ENCODE data around the gene AMT. TPM values are rescaled to one million over a fixed set of nuclear protein-coding genes. Genes with fewer than 3 reads are reported as not detected.
A peak's percentile ranks its signal among the peaks of the same experiment; 100 is the strongest.

The AMT gene
- total RNA-seq, 1 experiment from 2014 or later, result 0.06 TPM

DNA sequence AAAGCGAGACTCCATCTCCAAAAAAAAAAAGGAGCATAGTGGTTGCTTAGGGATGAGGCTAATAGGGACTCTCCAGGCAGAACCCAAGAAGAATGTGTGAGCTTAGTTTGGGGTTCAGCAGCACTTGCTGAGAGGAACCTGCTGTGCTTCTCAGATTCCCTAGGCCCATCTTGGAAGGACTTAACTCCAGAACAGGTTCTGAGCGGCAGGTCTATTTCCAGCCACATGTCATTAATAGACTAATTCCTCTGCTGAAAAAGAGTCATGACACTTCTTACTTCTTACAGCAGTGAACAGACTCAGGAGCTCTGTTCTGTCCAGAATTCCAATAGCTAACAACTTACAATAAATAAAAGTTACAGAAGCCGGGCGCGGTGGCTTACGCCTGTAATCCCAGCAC, 33.0 kb downstream of the AMT start:
- DNase-seq (ENCODE audit: low read depth), result no peak

DNA sequence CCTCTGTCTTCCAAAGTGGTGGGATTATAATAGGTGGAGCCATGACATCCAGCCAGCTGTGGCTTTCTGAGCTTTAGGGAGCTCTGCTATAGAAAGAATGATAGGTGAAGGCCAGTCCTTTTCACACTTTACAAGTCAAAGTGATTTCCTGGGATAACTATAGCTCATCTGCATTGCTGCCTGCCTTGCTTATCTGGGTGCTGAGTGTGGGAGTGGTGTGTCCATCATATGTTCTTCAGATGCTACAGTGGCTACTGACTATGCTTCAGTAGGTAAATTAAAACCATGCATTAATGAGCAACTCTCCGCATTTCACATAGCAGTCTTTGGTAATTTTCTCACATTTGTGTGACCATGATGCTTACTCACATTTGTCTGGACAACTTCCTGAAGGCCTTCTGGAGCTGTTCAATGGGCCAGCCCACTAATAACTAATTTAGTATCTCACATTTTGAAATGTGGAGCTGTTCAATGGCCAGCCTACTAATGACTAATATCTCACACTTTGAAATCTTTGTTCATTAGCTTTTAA, 33.9 kb downstream of the AMT start:
- DNase-seq (ENCODE audit: low read depth), result no peak

DNA sequence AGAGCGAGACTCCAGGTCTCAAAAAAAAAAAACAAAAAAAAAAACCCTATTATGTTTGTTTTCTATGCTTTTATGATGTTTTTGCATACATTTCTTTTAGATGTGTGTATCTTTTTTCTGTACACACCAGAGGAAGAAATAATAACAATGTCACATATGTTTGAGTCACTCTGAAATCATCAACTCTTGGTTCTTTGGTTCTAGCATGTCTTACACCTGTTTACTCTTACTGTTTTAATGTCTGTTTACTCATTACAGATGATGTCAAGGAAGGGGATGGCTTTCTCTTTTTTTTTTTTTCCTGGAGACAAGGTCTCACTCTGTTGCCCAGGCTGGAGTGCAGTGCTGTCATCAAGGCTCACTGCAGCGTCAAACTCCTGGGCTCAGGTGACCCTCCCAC, 34.6 kb downstream of the AMT start:
- no peak for DNase-seq (ENCODE audit: low read depth)

DNA sequence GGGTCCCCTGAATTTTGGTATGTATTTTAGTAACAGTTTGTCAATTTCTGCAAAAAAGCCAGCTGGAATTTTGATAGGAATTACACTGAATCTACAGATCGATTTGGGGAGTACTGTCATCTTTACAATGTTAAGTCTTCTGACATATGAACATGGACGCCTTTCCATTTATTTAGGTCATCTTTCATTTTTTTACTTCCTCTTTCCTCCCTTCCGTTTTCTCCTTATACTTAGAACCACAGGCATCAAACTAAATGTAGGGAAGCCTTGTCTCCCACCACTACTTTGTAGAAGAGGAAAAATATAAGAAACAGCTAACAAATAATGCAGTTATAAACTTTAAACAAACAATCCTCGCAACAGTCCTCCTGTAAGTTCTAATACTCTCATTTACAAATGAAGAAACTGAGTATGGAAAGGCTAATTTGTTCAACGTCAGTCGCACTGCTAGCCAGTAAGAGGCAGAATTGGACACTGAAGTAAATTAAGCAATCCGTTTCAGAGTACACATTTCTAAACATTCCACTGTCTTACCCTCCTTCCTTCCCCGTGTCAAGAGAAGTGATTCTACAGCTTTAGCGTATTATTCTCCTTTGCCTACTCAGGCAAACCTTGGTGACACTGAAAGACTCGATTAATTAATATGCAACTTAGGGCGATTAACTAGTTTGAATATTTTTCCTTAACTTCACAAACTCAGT, 36.1 kb downstream of the AMT start:
- DNase-seq (ENCODE audit: low read depth), result no peak

DNA sequence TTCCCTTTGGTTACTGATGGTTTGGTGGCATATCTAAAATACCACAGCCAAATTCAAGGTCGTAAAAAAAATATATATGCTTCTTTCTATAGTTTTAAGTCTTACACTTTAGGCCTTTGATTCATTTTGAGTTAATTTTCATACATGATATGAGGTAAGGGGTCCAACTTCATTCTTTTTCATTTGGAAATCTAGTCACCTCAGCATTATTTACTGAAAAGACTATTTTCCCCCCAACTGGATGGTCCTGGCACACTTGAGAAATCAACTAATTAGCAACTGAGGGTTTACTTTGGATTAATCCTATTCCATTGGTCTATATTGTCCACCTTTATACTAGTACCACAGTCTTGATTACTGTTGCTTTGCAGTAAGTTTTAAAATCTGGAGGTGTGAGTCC, 36.7 kb downstream of the AMT start:
- DNase-seq (ENCODE audit: low read depth), result no peak

DNA sequence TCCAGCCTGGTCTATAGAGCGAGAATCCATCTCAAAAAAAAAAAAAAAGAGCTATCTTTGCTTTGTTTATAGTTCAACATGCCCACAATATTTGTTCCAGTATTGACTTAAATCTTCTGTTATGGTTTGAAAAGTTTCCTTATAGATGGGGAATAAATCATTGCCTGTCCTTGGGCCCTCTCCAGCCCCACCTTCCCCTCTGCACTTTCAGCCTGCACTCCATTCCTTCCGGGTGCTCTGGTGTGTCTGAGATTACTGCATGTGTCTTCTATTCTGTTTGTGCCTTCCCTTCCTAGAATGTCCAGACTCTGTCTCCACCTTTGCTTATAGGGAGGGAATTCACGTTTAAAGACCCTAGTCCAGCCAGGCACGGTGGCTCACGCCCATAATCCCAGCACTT, 38.9 kb downstream of the AMT start:
- DNase-seq (ENCODE audit: low read depth), result no peak

DNA sequence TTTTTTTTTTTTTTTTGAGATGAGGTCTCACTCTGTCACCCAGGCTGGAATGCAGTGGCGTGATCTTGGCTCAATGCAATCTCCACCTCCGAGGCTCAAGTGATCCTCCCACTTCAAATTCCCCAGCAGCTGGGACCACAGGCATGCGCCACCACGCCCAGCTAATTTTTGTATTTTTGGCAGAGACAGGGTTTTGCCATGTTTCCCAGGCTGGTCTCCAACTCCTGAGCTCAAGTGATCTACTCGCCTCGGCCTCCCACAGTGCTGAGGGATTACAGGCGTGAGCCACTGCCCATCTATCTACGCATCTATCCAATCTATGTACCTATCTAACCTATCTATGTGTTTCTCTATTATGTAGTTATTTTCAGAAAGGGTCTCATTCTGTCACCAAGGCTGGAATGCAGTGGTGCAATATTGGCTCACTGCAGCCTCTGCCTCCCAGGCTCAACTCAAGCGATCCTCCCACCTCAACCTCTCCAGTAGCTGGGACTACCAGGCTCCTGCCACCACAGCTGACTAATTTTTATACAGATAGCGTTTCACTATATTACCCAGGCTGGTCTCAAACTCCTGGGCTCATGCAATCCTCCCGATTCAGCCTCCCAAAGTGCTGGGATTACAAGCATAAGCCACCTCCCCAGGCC, 43.9 kb downstream of the AMT start:
- DNase-seq (ENCODE audit: low read depth), result peak; percentile 84

DNA sequence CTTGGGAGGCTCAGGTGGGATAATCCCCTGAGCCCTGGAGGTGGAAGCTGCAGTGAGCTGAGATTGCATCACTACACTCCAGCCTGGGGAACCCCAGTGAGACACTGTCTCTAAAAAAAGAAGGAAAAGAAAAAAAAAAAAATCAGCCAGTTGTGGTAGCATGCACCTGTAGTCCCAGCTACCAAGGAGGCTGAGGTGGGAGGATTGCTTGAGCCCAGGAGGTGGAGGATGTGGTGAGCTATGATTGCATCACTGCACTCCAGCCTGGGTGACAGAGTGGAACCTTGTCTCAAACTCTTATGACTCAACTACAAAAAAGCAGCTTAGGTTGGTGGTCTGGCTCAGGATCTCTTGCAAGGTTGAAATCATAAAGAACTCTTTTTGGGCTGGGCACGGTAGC, 44.8 kb downstream of the AMT start:
- DNase-seq (ENCODE audit: low read depth), result peak; percentile 75

DNA sequence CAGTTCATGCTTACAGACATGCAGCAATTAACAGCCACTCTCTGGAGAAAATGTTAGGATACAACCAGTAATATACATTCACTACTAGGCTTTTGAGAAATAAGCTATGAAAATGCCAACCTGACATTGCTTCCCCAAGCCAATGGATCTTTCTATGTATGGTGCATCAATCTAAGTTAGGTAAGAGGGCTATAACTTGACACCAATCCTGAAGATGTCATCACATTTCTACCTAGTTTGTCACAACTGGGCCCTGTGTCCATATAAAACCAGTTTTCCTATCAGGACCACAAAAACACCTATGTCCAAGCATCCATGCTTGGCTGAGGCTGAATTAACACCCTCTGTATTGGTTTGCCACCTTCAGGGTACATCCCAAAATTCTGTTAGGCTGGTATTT, 50.3 kb downstream of the AMT start:
- DNase-seq (ENCODE audit: low read depth), result no peak

DNA sequence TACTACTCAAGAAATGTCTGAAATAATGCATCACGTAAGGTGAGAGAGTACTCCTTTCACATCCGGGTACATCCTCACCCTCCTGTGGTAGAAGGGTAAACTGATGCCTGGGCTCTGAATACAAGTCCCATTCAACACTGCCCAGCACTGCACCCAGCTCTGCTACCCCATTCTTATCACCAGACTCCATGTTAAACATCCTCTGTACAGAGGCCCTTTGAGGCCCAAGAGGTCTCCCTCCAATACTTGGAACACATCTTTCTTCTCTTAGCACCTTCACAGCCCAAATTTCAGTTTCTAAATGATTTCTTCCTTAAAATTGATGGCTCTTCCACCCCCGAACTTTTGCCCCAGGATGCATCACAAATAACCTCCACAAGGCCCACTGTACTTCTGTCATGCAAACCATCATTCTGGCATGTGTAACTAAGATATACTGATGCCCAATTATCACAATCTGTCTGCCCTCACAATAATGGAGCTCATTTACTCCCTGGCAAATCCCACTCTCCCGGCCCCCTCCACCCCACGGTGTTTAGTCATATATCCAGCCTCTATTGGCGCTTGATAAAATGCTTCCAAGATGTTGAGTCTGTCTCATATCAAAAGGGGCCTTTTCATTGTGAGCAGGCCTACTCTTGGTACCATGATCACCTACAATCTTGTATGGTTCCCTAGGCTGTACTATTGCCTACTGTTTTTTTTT, 51.5 kb downstream of the AMT start:
- DNase-seq (ENCODE audit: low read depth), result no peak

Other genes with a start within 250 kb of the AMT start
- gene C3orf62, start 145.2 kb downstream of the AMT start, total RNA-seq (2014; rRNA removed; shearing (Covaris generic)), result 0.74 and 0.86 TPM in 2 replicates
- 8.9 and 10.2 TPM in 2 replicates for gene USP4, start 82.4 kb downstream of the AMT start, total RNA-seq (2014; rRNA removed; shearing (Covaris generic))
- 240 and 299 TPM in 2 replicates for gene GPX1, start 64.1 kb downstream of the AMT start, total RNA-seq (2014; rRNA removed; shearing (Covaris generic))
- 273 and 298 TPM in 2 replicates for gene RHOA, start 10.5 kb downstream of the AMT start, total RNA-seq (2014; rRNA removed; shearing (Covaris generic))
- 7.8 and 10.2 TPM in 2 replicates for gene TCTA, start 10.1 kb downstream of the AMT start, total RNA-seq (2014; rRNA removed; shearing (Covaris generic))
- gene NICN1, start 6.9 kb upstream of the AMT start, total RNA-seq (2014; rRNA removed; shearing (Covaris generic)), result 1.3 and 2.8 TPM in 2 replicates
- 20.8 and 27.7 TPM in 2 replicates for gene DAG1, start 47.8 kb upstream of the AMT start, total RNA-seq (2014; rRNA removed; shearing (Covaris generic))
- gene BSN, start 132.0 kb upstream of the AMT start, total RNA-seq (2014; rRNA removed; shearing (Covaris generic)), result 0.18 and 0.29 TPM in 2 replicates